Thyroid gland (tissue), 4 donors: Measurements from ENCODE around the gene ITGA5.

ENCODE experiments used
- CTCF ChIP-seq, 6 experiments: fragments of 200-600 bp in 3 of 6; fragments of 450-650 bp in 3 of 6; sonication (generic) in 3 of 6; IDR thresholded peaks; one replicate each; pipeline ENCODE4 v1.5.1; 2016 to 2019; ENCODE audit warnings: antibody characterized with exemption in 6 of 6, mild to moderate bottlenecking in 2 of 6, inconsistent platforms in 1 of 6, moderate library complexity in 1 of 6
- POLR2A ChIP-seq, 2 donors: fragments of 450-650 bp; IDR thresholded peaks; one replicate each; pipeline ENCODE4 v1.6.1; 2017; ENCODE audit warnings: antibody characterized with exemption in 2 of 2, mild to moderate bottlenecking in 2 of 2, moderate library complexity in 1 of 2

GRCh38 chr12:54412786-54413185 lies 6.3 kb downstream of the ITGA5 start:
- TF ChIP-seq CTCF (IDR thresholded peaks at IDR 0.05) (no peak), POLR2A (IDR thresholded peaks at IDR 0.05) (no peak)
